Naive thymus-derived CD4-positive, alpha-beta T cell (primary cell): Measurements from ENCODE around the gene TDRD1. TPM values are rescaled to one million over a fixed set of nuclear protein-coding genes. Genes with fewer than 3 reads are reported as not detected.

Experiments used
- ATAC-seq: fragments of 150-1000 bp; cut with Tn5 transposase; 2 replicates; pipeline ENCODE4 v1.10.0; 2021; ENCODE audit warnings: mild to moderate bottlenecking, moderate library complexity
- CTCF ChIA-PET: fragments of 350-600 bp; sonication (Branson Sonifier 250); formaldehyde crosslinking; loops from one replicate; lab custom pipeline; 2021; ENCODE audit warnings: antibody characterized with exemption; lab: Charles Lee
- POLR2A ChIA-PET: fragments of 350-600 bp; sonication (Branson Sonifier 250); formaldehyde crosslinking; loops from one replicate; lab custom pipeline; 2021; ENCODE audit warnings: antibody characterized with exemption, inconsistent platforms; lab: Charles Lee
- DNase-seq, 9 donors: peaks; one replicate each; pipeline versions ENCODE4 v3.0.0 to v3.0.0-alpha.2; 2020 to 2022; ENCODE audit warnings: mixed read lengths in 1 of 9
- H3K27ac ChIP-seq: one replicate; pipeline ENCODE4 v1.7.0; 2013; ENCODE audit warnings: mild to moderate bottlenecking, low read depth, low read length, moderate library complexity
- H3K27me3 ChIP-seq, 2 donors: one replicate each; pipeline ENCODE4 v1.7.0; 2013; ENCODE audit warnings: low read length in 2 of 2, mild to moderate bottlenecking in 2 of 2, moderate library complexity in 2 of 2; ENCODE audit not compliant: control insufficient read depth in 2 of 2, insufficient read depth in 2 of 2
- H3K36me3 ChIP-seq, 3 experiments: 1 replicate in 2 of 3; 2 replicates in 1 of 3; pipeline ENCODE4 v1.7.0; 2013; ENCODE audit warnings: low read length in 3 of 3, mild to moderate bottlenecking in 3 of 3, moderate library complexity in 1 of 3; ENCODE audit not compliant: insufficient read depth in 3 of 3, control insufficient read depth in 2 of 3
- H3K4me1 ChIP-seq, 2 donors: one replicate each; pipeline ENCODE4 v1.7.0; 2013; ENCODE audit warnings: low read length in 2 of 2, mild to moderate bottlenecking in 2 of 2, moderate library complexity in 1 of 2; ENCODE audit not compliant: control insufficient read depth in 2 of 2, insufficient read depth in 2 of 2
- H3K4me3 ChIP-seq: 2 replicates; pipeline ENCODE4 v1.7.0; 2013; ENCODE audit warnings: mild to moderate bottlenecking, low read length
- H3K9me3 ChIP-seq, 3 experiments: 1 replicate in 2 of 3; 2 replicates in 1 of 3; pipeline ENCODE4 v1.7.0; 2013; ENCODE audit warnings: low read length in 3 of 3; ENCODE audit not compliant: control insufficient read depth in 2 of 3
- H3K27ac Mint-ChIP-seq, 9 donors: one replicate each; pipeline ENCODE4 v1.8.0; 2020 to 2022; ENCODE audit warnings: mixed read lengths in 9 of 9, mild to moderate bottlenecking in 8 of 9, moderate library complexity in 5 of 9, inconsistent platforms in 2 of 9
- H3K27me3 Mint-ChIP-seq, 5 donors: one replicate each; pipeline ENCODE4 v1.8.0; 2021 to 2022; ENCODE audit warnings: mixed read lengths in 5 of 5, mild to moderate bottlenecking in 1 of 5
- H3K36me3 Mint-ChIP-seq, 5 donors: one replicate each; pipeline ENCODE4 v1.8.0; 2020 to 2022; ENCODE audit warnings: mixed read lengths in 5 of 5, mild to moderate bottlenecking in 3 of 5, inconsistent platforms in 1 of 5
- H3K4me1 Mint-ChIP-seq, 7 donors: one replicate each; pipeline ENCODE4 v1.8.0; 2020 to 2022; ENCODE audit warnings: mixed read lengths in 7 of 7, mild to moderate bottlenecking in 3 of 7, inconsistent platforms in 1 of 7
- H3K4me3 Mint-ChIP-seq, 10 donors: one replicate each; pipeline ENCODE4 v1.8.0; 2020 to 2022; ENCODE audit warnings: mild to moderate bottlenecking in 10 of 10, mixed read lengths in 10 of 10, moderate library complexity in 6 of 10, inconsistent platforms in 2 of 10
- H3K9me3 Mint-ChIP-seq, 11 donors: one replicate each; pipeline ENCODE4 v1.8.0; 2020 to 2022; ENCODE audit warnings: mixed read lengths in 11 of 11, mild to moderate bottlenecking in 4 of 11, inconsistent platforms in 1 of 11, moderate library complexity in 1 of 11
- intact Hi-C, 2 donors: fragments of 100-400 bp; cut with micrococcal nuclease; formaldehyde crosslinking; loops; one replicate each; pipeline ENCODE4 v1.15.1; 2023
- polyA plus RNA-seq, 2 donors: library from polyadenylated mRNA; unstranded; fragments of 300-500 nt; fragmentation: Illumina TruSeq; gene quantifications; one replicate each; pipeline ENCODE4 v1.2.3, GENCODE V29; 2021
- total RNA-seq, 6 experiments: library from RNA in 5 of 6; stranded (reverse) in 5 of 6; gene quantifications; 1 replicate in 5 of 6; 2 replicates in 1 of 6; pipeline ENCODE4 v1.2.3 and lab custom pipeline; 2021 to 2026

Gene TDRD1
- total and polyA plus RNA-seq, 7 experiments from 2014 or later: 0.05 to 0.49 (median 0.25) TPM; not detected in 1

DNA sequence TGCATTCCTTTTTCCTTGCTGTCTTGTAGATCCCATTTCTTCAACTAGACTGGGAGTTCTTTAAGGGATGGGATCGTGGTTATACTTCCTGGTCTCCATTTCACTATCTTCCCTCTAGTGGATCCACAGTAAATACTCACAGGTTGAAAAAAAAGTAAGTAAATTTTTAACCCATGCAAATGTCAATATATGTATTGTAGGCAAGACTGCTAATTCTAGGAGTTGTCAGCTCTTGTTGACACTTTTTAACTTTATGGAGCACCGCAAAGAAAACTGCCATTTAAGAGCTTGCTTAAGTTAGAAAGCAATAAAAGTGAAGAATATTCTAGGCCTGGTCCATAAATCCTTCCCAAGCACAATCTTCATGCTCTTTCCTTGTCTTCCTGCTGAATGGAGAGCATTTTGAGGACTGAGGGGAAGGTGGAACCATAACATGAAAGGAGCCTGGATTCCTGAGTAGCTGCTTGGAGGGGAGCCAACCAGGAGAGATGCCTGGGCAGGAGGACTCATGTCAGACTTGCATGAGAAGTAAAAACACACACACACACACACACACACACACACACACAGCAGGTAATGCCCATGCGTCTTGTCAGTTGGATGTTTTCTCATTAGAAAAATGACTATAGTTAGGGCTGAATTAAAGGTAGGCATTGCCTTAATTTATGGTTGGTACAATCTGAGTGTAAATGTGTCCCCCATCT is 92.1 kb downstream of the TDRD1 start:
- Mint-ChIP-seq H3K36me3 (no peaks in the 10 kb centered on the region), H3K9me3 (no peaks in the 10 kb centered on the region), H3K4me1 (no peaks in the 10 kb centered on the region), H3K27me3 (peaks cover 5 to 14% (median 10%) of the 10 kb centered on the region in 5 donors), H3K4me3 (no peak overlapping the region), H3K27ac (no peak overlapping the region)
- Histone ChIP-seq H3K36me3 (no peaks in the 10 kb centered on the region), H3K9me3 (no peaks in the 10 kb centered on the region), H3K27ac (no peak overlapping the region), H3K27me3 (no peaks in the 10 kb centered on the region), H3K4me3 (no peak overlapping the region), H3K4me1 (no peaks in the 10 kb centered on the region)
- ChIA-PET CTCF (interaction anchor here (0.6 kb wide), 1 partner anchor 513 kb away, joined by 3 read pairs; no protein-coding TSS in a partner anchor), POLR2A (no interaction called here)
- ATAC-seq (no peak), DNase-seq (no peak)
- intact Hi-C loops: no loop called here

DNA sequence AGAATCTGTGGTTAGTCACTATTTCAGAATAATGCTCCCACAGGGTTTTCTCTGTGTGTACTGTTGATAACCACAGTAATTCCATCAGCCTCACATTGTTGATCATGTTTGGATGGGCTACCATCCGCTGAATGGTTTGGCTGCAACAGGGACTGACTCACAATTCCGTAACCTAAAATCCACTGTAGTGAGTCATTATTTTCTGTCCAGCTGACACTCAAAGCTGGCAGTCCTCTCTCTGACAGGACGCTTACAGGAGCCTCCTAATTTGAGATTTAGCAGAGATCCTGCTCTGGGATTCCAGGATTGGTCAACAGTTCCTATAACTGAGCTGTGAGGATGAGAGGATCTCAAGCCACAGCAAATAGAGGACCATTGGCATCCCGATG is 92.6 kb downstream of the TDRD1 start:
- Histone ChIP-seq H3K27ac (no peak overlapping the region), H3K36me3 (no peaks in the 10 kb centered on the region), H3K4me1 (no peaks in the 10 kb centered on the region), H3K4me3 (no peak overlapping the region), H3K9me3 (no peaks in the 10 kb centered on the region), H3K27me3 (no peaks in the 10 kb centered on the region)
- ChIA-PET CTCF (no interaction called here), POLR2A (no interaction called here)
- Mint-ChIP-seq H3K9me3 (no peaks in the 10 kb centered on the region), H3K4me1 (no peaks in the 10 kb centered on the region), H3K27me3 (peaks cover 5 to 14% (median 10%) of the 10 kb centered on the region in 5 donors), H3K27ac (no peak overlapping the region), H3K4me3 (no peak overlapping the region), H3K36me3 (no peaks in the 10 kb centered on the region)
- no peak for ATAC-seq
- intact Hi-C loops: no loop called here
- DNase-seq: no peak

DNA sequence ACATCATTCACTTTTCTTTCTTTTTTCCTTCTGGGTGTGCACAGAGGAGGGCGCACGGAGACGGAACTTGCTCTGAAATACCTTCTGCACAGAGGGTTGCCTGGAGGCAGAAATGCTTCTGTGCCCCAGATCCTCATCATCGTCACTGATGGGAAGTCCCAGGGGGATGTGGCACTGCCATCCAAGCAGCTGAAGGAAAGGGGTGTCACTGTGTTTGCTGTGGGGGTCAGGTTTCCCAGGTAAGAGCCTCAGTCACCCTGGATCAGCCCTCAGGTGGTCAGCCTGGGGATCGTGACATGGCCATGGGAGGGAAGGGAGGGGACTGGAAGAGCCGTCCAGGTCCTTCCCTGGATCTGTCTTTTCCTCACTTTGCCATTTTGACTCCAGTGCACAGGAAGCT is 93.5 kb downstream of the TDRD1 start:
- no peaks in the 10 kb centered on the region for H3K4me1 ChIP-seq
- H3K9me3 Mint-ChIP-seq: no peaks in the 10 kb centered on the region
- ChIA-PET CTCF (no interaction called here), POLR2A (no interaction called here)
- no peak overlapping the region for H3K4me3 Mint-ChIP-seq
- no peaks in the 10 kb centered on the region for H3K27me3 ChIP-seq
- no peak overlapping the region for H3K27ac ChIP-seq
- no peak for ATAC-seq
- H3K4me1 Mint-ChIP-seq: no peaks in the 10 kb centered on the region
- H3K9me3 ChIP-seq: no peaks in the 10 kb centered on the region
- H3K36me3 Mint-ChIP-seq: no peaks in the 10 kb centered on the region
- no peak for DNase-seq
- peaks cover 5 to 15% (median 14%) of the 10 kb centered on the region in 5 donors for H3K27me3 Mint-ChIP-seq
- H3K4me3 ChIP-seq: no peak overlapping the region
- H3K27ac Mint-ChIP-seq: no peak overlapping the region
- intact Hi-C loops: no loop called here
- H3K36me3 ChIP-seq: no peaks in the 10 kb centered on the region

DNA sequence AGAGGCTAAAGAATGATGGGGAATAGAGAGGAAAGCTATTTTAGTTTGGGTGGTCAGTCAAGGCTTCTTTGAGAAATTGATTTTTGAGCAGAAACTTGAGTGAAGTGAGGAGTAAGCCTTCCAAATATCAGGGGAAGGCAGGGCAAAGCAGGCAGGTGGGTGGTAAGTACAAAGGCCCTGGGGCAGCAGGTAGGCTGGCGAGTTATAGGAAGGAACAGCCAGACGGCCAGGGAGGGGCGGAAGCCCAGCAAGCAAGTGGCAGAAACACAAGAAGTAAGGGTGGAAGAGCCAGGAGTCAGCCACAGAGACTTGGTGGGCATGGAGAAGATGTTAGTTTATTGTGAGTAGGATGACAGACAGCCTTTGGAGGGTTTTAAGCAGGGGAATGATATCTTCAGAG is 94.8 kb downstream of the TDRD1 start:
- H3K9me3 Mint-ChIP-seq: no peaks in the 10 kb centered on the region
- DNase-seq: no peak
- ChIA-PET CTCF (no interaction called here), POLR2A (no interaction called here)
- H3K27ac ChIP-seq: no peak overlapping the region
- no peaks in the 10 kb centered on the region for H3K4me1 ChIP-seq
- H3K36me3 ChIP-seq: no peaks in the 10 kb centered on the region
- intact Hi-C loops: no loop called here
- H3K9me3 ChIP-seq: no peaks in the 10 kb centered on the region
- H3K4me3 ChIP-seq: no peak overlapping the region
- no peak overlapping the region for H3K4me3 Mint-ChIP-seq
- ATAC-seq: no peak
- H3K36me3 Mint-ChIP-seq: no peaks in the 10 kb centered on the region
- H3K27me3 Mint-ChIP-seq: peaks cover 5 to 22% (median 14%) of the 10 kb centered on the region in 5 donors
- H3K27me3 ChIP-seq: no peaks in the 10 kb centered on the region
- no peaks in the 10 kb centered on the region for H3K4me1 Mint-ChIP-seq
- H3K27ac Mint-ChIP-seq: no peak overlapping the region

DNA sequence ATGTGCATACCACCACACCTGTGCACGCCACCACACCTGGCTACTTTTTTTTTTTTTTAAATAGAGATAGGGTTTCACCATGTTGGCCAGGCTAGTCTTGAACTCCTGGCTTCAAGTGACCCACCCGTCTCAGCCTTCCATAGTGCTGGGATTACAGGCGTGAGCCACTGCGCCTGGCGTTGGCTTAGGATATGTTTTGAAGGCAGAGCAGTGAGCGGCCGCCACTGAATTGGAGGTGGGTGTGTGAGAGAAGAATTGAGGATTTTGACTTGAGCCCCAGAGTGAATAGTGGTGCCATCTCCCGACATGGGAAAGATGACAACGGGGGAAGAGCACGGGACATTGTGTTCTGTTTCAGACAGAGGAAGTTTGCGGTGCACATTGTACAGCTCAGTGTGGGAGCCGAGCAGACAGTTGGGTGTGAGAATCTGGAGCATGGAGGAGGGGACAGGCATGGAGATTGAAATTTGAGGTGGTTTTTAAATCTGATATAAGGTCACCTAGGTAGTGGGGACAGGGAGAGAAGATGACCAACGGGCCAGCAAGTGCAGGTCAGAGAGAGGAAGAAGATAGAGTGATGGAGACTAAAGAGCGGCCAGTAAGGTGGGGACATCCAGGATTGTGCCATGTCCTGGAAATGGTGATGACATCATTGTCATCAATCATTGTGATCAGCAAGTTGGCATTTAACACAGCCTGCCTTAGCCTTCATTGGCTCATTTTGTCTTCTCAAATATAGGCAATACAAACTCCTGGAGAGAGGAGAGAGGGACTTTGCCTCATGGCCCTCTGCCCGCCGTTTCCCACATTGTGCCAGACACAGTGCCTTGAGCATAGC is 95.7 kb downstream of the TDRD1 start:
- H3K27me3 Mint-ChIP-seq: peaks cover 5 to 22% (median 14%) of the 10 kb centered on the region in 5 donors
- no peak for ATAC-seq
- POLR2A ChIA-PET: no interaction called here

DNA sequence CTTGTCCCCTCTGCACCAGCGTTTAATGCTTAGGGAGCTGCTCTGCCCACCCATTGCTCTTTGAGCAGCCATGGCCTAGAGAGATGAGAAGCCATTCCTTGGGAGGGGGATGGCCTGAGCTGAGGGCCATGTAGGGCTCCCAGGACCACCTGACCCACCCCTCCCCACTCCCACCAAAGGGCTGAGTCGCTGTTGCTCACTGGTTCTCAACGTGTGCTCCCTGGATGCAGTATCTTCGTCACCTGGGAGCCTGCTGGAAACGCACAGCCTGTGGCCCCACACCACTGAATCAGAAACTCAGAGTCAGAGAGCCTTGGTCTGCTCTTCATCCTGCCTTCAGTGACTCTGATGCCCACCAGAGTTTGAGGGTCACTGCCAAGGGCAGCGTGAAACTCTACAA is 96.9 kb downstream of the TDRD1 start:
- H3K9me3 ChIP-seq: no peaks in the 10 kb centered on the region
- no peaks in the 10 kb centered on the region for H3K27me3 ChIP-seq
- Mint-ChIP-seq H3K4me3 (no peak overlapping the region), H3K4me1 (no peaks in the 10 kb centered on the region), H3K9me3 (no peaks in the 10 kb centered on the region), H3K27me3 (peaks cover 5 to 22% (median 14%) of the 10 kb centered on the region in 5 donors), H3K36me3 (no peaks in the 10 kb centered on the region), H3K27ac (no peak overlapping the region)
- no peak overlapping the region for H3K4me3 ChIP-seq
- ChIA-PET POLR2A (no interaction called here), CTCF (no interaction called here)
- intact Hi-C loops: no loop called here
- no peaks in the 10 kb centered on the region for H3K36me3 ChIP-seq
- no peaks in the 10 kb centered on the region for H3K4me1 ChIP-seq
- no peak for ATAC-seq
- no peak for DNase-seq
- no peak overlapping the region for H3K27ac ChIP-seq

More for the DNA sequence above, 95.7 kb downstream of the TDRD1 start:
- H3K4me1 Mint-ChIP-seq: no peaks in the 10 kb centered on the region
- no peak overlapping the region for H3K4me3 Mint-ChIP-seq
- H3K4me3 ChIP-seq: no peak overlapping the region
- no peaks in the 10 kb centered on the region for H3K36me3 ChIP-seq
- H3K27me3 ChIP-seq: no peaks in the 10 kb centered on the region
- H3K27ac ChIP-seq: no peak overlapping the region
- no peaks in the 10 kb centered on the region for H3K36me3 Mint-ChIP-seq
- intact Hi-C loops: no loop called here
- CTCF ChIA-PET: no interaction called here
- no peak for DNase-seq
- H3K9me3 ChIP-seq: no peaks in the 10 kb centered on the region
- no peak overlapping the region for H3K27ac Mint-ChIP-seq
- H3K4me1 ChIP-seq: no peaks in the 10 kb centered on the region
- no peaks in the 10 kb centered on the region for H3K9me3 Mint-ChIP-seq
